Activated B cell treated with CpG ODN at 0.5 μM for 24 hours (primary cell): ENCODE data around the gene RTP1. TPM values are rescaled to one million over a fixed set of nuclear protein-coding genes. Genes with fewer than 3 reads are reported as not detected.
"Not testable (repeated sequence)": the region's sequence is repeated elsewhere in the genome, so short reads cannot be mapped to it uniquely, and the experiment has no call there.

ENCODE experiments used
- ATAC-seq: fragments of 200-7000 bp; cut with Tn5 transposase; one replicate; pipeline ENCODE4 v1.10.0; 2021; ENCODE audit warnings: low read depth, mild to moderate bottlenecking, moderate library complexity
- CTCF ChIA-PET: fragments of 350-600 bp; sonication (Branson Sonifier 250); formaldehyde crosslinking; loops from one replicate; lab custom pipeline; 2021; ENCODE audit warnings: antibody characterized with exemption; lab: Charles Lee
- POLR2A ChIA-PET: fragments of 350-600 bp; sonication (Branson Sonifier 250); formaldehyde crosslinking; loops from one replicate; lab custom pipeline; 2021; ENCODE audit warnings: antibody characterized with exemption; lab: Charles Lee
- DNase-seq: peaks from one replicate; pipeline ENCODE4 v3.0.0; 2022
- H3K27ac Mint-ChIP-seq: one replicate; pipeline ENCODE4 v1.8.0; 2020; ENCODE audit warnings: mixed read lengths
- H3K27me3 Mint-ChIP-seq: one replicate; pipeline ENCODE4 v1.8.0; 2021; ENCODE audit warnings: mixed read lengths
- H3K36me3 Mint-ChIP-seq: one replicate; pipeline ENCODE4 v1.8.0; 2021; ENCODE audit warnings: low read depth, mixed read lengths
- H3K4me1 Mint-ChIP-seq: one replicate; pipeline ENCODE4 v1.8.0; 2021; ENCODE audit warnings: mixed read lengths
- H3K4me3 Mint-ChIP-seq: one replicate; pipeline ENCODE4 v1.8.0; 2020; ENCODE audit warnings: mild to moderate bottlenecking, mixed read lengths
- H3K9me3 Mint-ChIP-seq: one replicate; pipeline ENCODE4 v1.8.0; 2020; ENCODE audit warnings: mixed read lengths
- CTCF ChIP-seq: fragments of 200-600 bp; IDR thresholded peaks from one replicate; pipeline ENCODE4 v1.8.0; 2022; ENCODE audit warnings: antibody characterized with exemption, mild to moderate bottlenecking
- intact Hi-C: fragments of 100-400 bp; cut with micrococcal nuclease; formaldehyde crosslinking; loops from one replicate; pipeline ENCODE4 v1.15.1; 2024
- total RNA-seq: library from RNA; stranded (reverse); gene quantifications from 2 replicates; pipeline ENCODE4 v1.2.3, GENCODE V29; 2022

RTP1 gene
- total RNA-seq, 1 donor from 2014 or later, result not detected

GRCh38 chr3:187196573-187197334, 532 bp upstream of the RTP1 start:
- no peak for DNase-seq
- CTCF ChIA-PET, result no interaction called here
- intact Hi-C loops, result no loop called here
- no peak for TF ChIP-seq CTCF
- no peak for ATAC-seq
- H3K4me3 Mint-ChIP-seq, result no peak overlapping the region
- peaks cover 36% of the 10 kb centered on the region for H3K27me3 Mint-ChIP-seq
- no peak overlapping the region for H3K27ac Mint-ChIP-seq
- no peaks in the 10 kb centered on the region for H3K4me1 Mint-ChIP-seq
- no peaks in the 10 kb centered on the region for H3K36me3 Mint-ChIP-seq
- POLR2A ChIA-PET, result no interaction called here
- no peaks in the 10 kb centered on the region for H3K9me3 Mint-ChIP-seq

DNA sequence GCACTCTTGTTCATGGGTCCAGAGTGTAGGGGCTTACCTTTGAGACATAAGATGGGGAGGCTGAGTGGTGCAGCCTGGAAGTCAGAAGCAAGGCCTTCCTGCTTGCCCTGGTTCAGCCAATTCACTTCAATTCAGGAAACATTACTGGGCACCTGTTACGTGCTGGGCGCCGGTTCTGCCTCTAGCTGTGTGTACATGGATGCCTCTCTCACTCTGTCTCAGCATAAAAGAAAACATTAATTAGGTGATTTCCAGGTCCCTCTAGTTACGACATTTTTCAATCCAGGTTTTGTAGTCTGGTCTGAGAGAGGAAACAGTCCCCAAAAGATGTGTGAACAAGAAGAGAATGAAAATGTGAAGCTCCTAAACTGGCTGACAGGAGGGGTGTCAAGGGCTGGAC, 1.2 kb downstream of the RTP1 start:
- Mint-ChIP-seq H3K27me3 (peaks cover 42% of the 10 kb centered on the region), H3K4me1 (no peaks in the 10 kb centered on the region), H3K36me3 (no peaks in the 10 kb centered on the region), H3K27ac (no peak overlapping the region), H3K4me3 (no peak overlapping the region), H3K9me3 (no peaks in the 10 kb centered on the region)
- ATAC-seq (no peak), DNase-seq (no peak)
- ChIA-PET CTCF (no interaction called here), POLR2A (no interaction called here)
- no peak for TF ChIP-seq CTCF
- intact Hi-C loops, result no loop called here

GRCh38 chr3:187199463-187200050, 2.3 kb downstream of the RTP1 start:
- POLR2A ChIA-PET, result interaction anchor here (0.7 kb wide), 1 partner anchor 12 kb away, joined by 7 read pairs; no protein-coding TSS in a partner anchor

GRCh38 chr3:187205683-187206082, 8.4 kb downstream of the RTP1 start:
- intact Hi-C loops, result no loop called here
- Mint-ChIP-seq H3K9me3 (no peaks in the 10 kb centered on the region), H3K4me3 (no peak overlapping the region), H3K27me3 (peaks cover 28% of the 10 kb centered on the region), H3K36me3 (no peaks in the 10 kb centered on the region), H3K4me1 (no peaks in the 10 kb centered on the region), H3K27ac (no peak overlapping the region)
- no peak for TF ChIP-seq CTCF
- ATAC-seq (no peak), DNase-seq (no peak)
- ChIA-PET CTCF (no interaction called here), POLR2A (no interaction called here)

More at GRCh38 chr3:187199463-187200050, 2.3 kb downstream of the RTP1 start:
- H3K4me1 Mint-ChIP-seq, ATAC-seq, H3K4me3 Mint-ChIP-seq, H3K27ac Mint-ChIP-seq, H3K9me3 Mint-ChIP-seq, H3K36me3 Mint-ChIP-seq, intact Hi-C loops, CTCF ChIA-PET, DNase-seq: not testable (repeated sequence)
- peaks cover 34% of the 10 kb centered on the region for H3K27me3 Mint-ChIP-seq

- intact Hi-C loops, result no loop called here
- no peak for TF ChIP-seq CTCF
- ChIA-PET POLR2A (no interaction called here), CTCF (no interaction called here)
- no peak for ATAC-seq
- no peak for DNase-seq
- Mint-ChIP-seq H3K27ac (no peak overlapping the region), H3K4me1 (no peaks in the 10 kb centered on the region), H3K27me3 (peaks cover 23% of the 10 kb centered on the region), H3K9me3 (no peaks in the 10 kb centered on the region), H3K4me3 (no peak overlapping the region), H3K36me3 (no peaks in the 10 kb centered on the region)
Measured at GRCh38 chr3:187207062-187207461, 9.8 kb downstream of the RTP1 start.
